NCI-H2196 treated with DMSO at 0.1 percent for 48 hours (cell line): Measurements from ENCODE around the gene ZNF687.

ENCODE experiments used
- DNase-seq: peaks from one replicate; lab custom pipeline; 2025; ENCODE audit not compliant: unreplicated experiment; lab: John Stamatoyannopoulos, UW

Gene ZNF687

DNA sequence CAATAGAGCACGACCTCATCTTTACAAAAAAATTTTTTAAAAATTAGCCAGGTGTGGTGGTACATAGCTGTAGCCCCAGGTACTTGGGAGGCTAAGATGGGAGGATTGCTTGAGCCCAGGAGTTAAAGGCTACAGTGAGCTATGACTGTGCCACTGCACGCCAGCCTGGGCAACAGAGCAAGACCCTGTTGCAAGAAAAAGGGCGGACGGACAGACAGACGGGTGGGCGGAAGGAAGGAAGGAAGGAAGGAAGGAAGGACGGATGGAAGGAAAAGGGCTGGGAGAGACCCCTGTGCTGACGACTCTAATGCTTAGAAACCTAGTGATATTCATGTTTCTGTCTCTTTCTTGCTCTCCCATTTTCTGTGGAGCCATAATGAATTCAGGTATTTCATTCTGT, 30.7 kb downstream of the ZNF687 start:
- no peak for DNase-seq

DNA sequence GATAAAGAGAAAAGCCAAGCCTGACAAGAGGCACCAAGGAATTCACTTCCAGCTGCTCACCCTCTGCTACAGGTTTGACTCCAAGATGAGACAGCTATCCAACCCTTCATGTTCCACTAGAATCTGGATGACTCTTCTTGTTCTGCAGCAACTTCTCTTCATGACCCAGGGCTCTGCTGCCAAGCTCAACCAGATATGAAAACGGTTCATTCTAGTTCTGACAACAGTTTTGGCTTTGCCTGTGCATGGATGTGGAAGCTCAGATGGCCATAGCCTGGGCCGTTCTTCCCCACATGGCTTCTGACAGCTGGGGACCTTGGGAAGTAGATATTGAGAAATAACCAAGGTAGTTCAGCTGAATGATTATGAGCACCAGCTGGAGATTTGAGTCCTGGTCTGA, 31.4 kb downstream of the ZNF687 start:
- DNase-seq, result no peak

DNA sequence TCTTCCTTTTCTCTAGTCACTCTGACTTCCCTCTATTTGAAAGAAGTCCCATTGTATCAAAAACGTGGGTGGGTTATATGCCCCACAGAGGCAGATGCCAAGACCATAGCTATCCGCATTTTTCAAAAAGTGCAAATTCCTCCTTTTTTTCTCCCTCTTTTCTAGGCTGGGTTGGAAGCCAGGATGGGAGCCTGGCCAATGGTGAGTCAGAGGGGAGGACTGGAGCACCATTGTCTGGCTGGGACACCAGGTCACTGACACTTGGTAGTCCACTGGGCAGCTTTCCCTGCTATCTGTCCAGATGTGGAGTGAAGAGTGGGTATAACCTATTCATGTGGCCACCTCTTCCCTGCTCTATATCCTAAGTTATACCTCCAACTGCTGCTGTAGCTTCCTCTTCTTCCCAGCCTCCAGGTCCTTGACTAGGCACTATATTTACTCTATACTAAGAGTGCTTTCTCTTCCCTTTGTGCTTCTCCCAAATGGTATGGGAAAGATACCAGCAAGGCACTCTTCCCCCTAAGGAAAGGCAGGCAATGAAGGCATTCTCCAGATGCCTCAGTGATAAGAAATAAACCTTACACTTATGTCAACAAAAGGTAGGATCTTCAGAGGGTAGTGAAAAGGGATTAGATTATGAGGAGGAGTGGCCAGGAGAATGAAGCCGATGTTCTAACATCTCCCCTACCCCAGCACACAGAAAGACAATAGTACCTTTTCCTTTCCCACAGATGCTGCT, 32.2 kb downstream of the ZNF687 start:
- DNase-seq, result no peak

DNA sequence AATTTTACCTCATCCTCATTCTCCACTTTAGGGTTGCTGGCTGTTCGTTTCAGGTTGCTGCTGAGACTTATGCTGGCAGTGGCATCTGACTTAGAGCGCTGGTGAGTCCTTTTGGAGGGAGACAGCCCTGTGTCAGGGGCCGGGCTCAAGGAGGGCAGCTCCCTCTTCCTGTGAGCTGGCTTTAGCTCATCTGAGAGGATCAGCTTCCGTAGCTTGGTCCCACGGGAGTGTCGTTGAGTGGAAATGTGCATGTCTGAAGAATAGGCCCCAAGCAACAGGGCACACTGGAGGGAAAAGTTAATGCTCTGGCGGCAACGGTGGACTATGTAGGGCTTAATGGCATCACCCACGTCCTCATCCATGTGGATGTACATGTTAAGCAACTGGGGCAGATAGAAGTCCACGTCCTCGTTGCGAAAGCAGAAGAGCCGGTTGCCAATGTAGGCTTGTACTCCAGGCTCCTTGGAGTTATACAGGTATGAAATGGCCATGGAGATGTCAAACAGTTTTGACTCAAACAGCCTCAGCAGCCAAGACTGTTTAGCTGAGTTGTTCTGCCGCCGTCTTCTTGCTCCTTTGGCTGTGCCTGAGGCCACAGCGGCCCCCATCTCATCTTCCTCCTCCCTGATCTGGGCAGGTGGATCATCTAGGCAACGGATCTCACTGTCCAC, 33.6 kb downstream of the ZNF687 start:
- DNase-seq, result no peak

DNA sequence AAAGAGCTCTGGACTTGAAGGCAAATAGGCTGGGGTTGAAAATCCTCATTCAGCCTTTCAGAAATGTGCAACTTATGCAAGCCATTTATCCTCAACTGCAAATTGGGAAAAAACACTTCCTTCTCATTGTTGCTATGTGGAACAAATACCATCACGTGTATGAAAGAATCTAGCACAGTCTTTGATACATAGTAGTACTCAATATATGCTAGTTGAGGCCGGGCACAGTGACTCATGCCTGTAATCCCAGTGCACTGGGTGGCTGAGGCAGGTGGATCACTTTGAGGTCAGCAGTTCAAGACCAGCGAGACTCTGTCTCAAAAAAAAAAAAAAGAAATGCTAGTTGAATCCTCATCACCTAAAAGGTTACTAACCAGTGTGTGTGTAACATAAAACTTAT, 36.9 kb downstream of the ZNF687 start:
- no peak for DNase-seq

DNA sequence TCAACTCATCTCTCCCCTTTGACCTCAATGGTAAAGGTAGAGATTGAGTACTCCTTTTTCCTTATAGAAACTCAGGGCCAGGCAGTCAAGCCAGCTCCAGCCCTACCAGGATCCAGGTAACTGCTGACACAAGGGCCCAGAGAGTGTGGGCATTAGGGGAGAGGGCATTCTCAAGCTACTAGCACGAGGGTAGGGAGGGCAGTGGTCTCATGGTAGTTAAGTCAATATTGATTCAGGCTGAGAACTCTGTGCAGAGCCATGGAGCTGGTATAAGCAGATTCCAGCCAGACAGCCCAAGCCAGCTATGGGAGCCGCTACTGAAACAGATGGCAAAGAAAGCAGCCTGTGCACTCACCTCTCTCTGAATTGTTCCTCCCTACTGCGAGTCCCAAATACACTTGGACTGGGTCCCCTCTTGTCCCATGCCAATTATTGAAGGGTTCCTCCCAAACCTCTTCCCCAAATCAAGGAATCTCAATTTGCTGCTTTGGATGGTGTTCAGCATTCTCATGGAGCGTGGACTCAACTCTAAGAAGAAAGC, 42.4 kb downstream of the ZNF687 start:
- DNase-seq, result no peak

DNA sequence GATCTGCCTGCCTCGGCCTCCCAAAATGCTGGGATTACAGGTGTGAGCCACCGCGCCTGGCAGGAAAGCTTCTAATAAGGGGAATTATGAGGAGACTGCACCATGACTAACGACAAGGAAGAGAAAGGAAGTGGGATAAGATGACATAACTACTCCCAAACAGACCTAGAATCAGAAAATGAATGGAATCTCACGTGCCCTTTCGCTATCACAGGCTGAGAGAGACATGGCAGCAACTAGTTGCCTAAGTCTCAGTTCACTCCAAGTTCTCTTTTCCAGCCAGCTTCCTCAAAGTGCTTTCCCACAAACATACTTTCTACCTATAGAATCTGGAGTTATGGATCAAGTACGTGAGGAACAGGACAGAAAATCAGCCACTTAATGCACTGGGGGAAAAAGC, 43.1 kb downstream of the ZNF687 start:
- DNase-seq, result no peak

DNA sequence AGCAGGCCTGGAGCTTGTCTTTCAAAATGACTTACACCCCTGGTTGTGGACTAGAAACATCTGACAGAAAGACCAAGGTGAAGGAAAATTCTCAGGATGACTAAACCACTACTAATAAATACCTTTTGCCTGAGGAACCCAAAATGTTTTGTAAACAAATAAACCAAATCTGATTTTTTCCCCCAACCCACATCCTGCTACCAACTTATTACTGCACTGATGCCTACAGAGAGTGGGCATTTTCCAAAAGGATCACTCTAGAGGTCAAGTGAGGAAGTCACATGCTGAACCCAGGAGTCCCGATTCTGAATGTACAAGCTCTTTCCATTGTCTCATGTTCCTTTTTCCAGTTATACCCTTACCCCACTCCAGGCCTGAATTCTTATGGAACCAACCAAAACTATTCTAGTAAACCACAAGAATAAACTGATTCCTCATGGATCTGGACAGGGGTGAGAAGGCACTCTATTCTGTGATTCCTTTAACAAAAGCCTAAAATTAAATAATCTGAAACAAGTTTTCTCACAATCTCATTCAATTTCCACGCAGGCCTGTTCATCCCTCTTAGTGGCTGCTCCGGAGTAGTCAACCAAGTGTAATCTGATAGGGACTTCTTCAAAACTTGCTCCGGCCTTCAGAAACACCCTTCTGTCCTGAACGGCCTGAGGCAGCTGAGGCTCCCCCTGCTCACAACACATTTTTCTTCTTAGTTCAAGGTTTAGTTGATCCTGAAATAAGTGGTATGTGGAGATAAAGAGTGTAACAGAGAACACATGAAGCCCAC, 43.7 kb downstream of the ZNF687 start:
- DNase-seq, result no peak

DNA sequence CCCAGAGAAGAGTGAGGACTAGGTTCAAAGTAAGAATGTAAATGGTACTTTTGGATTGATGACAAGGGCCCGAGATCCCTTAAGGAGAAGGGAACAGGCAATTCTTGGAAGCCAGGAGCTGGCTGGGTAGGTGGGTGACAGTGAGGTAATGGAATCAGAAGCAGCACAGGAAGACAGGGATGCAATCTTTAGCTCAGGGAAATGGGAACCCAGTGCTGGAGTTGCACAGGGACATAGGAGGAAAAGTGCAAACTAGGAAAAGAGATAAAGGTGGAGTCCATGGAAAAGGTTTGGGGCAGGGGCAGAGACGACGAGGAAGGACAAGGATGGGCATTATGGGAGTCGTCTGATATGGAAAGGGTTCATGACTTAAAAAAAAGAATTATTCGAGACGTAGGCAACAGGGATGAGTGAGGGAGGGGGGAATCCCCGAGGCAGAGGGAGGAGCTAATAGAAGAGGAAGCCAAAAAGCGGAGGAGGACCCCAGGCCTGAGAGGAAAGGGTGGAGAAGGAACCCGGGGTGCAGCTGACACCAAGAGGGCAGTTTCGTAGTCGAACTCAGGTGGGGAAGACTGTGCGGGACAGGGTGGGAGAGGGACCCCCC, 44.6 kb downstream of the ZNF687 start:
- no peak for DNase-seq

DNA sequence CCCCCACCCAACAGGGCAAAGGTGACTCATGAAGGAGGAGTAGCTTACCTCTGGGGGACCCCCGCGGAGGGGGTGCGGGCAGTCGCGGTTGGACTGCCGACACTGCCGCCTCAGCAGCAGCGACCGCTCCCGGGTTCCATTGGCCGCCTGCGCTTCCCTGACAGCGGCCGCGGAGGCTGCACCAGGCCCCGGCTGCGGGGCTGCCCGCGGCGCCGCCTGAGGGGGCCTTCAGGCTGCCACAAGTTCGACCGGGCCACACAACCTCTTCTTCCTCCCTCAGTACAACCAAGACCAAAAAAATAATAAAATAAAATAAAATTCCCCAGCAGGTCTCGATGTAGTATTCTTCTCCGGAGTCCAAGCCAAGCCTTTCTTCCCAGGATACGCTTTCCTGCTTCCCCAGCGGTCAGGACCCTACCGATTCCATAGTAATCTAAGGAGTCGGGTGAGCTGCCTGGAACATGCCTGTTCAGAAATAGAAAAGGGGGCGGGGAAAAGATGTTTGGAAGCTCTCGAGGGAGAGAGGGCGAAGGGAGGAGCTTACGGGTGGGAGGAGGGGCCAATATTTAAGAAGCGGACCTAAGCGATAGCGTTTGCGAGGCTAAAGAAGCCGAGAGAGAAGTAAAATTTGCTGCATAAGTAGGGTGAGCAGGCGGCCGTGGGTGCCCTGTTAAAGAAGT, 45.3 kb downstream of the ZNF687 start, which contains the start of gene PI4KB:
PI4KB (minus strand) TSS at position 194 of the 680 bp plus-strand sequence. CDS start 10,935 bp downstream, outside the sequence.
- DNase-seq, result peak; percentile 94

DNA sequence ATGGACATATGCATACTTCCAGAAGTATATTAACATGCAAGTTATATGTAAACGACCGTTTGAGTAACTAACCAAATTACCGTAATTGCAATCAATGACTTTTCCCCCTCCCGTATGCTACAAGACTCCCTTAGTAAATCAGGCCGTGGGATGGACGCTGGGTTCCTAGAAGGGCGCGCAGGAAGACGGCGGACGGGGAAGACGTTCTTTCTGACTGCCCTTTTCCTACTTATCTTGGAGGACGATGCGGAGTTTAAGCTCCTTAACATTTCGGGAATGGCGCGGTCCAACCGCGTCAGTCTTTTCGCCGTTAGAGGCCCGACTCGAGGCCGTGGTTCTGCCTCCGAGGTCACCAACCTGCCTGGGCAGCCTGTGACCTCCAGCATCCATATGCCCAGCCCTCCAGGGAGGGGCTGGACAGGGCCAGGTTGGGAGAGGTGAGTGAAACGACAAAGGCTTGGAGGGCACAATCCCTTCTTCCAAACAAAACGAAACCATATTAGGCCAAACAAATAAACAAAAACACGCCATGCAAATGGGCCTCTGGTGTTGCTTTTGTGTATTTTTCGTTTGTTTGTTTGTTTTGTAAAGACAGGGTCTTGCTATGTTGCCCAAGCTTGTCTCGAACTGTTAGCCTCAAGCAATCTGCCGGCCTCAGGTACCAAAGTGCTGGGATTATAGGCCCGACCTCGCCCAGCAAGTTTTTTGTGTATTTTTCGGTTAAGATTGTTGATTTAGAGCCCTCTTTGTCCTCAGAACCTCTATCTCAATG, 46.0 kb downstream of the ZNF687 start:
- no peak for DNase-seq

DNA sequence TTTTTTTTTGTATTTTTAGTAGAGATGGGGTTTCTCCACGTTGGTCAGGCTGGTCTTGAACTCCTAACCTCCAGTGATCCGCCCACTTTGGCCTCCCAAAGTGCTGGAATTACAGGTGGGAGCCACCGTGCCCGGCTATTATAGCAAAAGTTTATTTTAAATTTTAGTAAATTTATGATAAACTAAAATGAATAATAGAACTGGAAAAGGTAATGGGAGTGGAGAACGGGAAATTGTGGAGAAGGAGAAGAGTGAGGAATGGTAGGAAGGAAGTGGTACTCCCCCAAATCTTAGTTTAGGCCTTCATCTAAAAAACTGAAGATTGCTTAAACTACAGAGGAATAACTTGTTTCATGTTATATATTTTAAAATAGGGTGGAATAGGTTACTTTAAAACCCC, 52.7 kb downstream of the ZNF687 start:
- DNase-seq, result no peak

DNA sequence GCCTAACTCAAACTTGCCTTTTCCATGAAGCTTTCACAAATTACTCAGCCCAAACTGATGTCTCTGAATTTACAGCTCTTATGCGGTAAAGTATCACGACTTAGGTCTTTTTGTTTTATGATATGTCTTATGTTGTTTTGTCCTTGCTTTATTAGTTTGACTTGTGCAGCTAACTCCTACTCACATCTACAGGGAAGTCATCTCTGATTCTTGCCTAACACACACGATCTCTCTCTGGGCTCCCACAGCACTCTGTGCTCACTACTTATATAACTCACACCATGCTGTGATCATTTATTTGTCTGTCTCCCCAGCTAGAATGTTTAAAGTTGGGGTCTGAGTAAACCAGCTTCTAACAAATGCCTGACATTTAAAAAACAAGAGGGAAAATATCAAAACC, 54.5 kb downstream of the ZNF687 start:
- no peak for DNase-seq

DNA sequence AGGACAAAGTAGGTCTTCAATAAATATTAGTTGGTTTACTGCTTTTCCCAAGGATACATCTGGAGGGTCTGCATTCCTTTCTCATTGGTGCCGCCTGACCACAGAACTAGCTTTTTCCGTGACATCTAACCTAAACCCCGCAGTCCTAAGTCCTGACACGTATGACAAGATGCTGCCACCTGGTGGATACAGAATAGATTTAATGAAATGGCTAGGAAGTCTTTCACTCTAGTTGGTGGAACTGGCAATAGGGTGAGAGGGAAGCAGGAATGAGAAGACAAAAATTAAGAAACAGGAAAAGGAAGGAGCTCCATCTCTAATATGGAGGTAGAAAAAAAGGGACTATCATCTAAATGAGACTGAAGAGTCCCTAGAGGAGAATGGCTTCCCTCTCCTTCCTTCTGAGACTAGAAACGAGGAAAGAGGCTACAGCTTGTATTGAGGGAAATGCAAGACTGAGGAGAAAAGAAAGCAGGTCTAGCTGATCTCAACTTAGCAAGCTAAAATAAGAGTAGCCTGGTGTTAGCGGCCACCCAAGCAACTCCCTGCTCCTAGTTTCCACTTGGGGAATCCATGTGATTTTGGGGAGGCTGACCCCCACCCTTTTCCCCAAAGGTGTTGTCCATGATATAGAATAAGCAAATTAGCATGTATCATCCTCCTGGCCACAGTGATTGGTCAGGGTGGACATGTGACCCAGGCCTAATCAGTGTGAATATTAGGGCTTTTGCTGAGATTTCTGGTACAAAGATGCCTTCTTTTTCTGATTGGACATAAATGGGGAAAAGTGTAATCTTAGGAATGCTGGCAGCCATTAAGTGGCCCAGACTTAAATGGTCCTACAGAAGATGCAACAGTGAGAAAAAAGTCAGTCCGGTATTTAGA, 59.0 kb downstream of the ZNF687 start:
- peak; percentile 71 for DNase-seq
